ENCODE data around the gene SEMA4D.
"Not testable (repeated sequence)": the region's sequence is repeated elsewhere in the genome, so short reads cannot be mapped to it uniquely, and the experiment has no call there.

SEMA4D gene

DNA sequence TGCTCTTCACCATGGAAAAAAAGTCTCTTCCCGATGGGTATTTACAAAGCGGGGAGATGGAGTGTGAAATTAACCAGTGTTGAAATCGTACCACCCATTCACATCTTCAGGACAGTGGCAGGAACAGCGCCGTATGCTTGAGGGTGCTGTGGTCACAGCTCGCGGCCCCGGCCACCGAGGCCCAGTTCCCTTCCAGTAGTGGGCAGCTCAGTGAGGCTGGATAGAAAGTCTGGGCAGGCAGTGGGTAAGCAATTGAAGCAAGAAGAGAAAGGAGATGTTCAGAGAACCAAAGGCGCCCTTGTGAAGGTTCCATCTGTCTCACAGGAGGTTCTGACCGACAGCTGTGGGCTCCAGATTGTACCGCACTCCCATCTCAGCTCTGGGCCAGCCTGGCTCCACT, 120.5 kb downstream of the SEMA4D start:
- no peak overlapping the region for H3K27ac ChIP-seq
- TF ChIP-seq, protein P1, sequence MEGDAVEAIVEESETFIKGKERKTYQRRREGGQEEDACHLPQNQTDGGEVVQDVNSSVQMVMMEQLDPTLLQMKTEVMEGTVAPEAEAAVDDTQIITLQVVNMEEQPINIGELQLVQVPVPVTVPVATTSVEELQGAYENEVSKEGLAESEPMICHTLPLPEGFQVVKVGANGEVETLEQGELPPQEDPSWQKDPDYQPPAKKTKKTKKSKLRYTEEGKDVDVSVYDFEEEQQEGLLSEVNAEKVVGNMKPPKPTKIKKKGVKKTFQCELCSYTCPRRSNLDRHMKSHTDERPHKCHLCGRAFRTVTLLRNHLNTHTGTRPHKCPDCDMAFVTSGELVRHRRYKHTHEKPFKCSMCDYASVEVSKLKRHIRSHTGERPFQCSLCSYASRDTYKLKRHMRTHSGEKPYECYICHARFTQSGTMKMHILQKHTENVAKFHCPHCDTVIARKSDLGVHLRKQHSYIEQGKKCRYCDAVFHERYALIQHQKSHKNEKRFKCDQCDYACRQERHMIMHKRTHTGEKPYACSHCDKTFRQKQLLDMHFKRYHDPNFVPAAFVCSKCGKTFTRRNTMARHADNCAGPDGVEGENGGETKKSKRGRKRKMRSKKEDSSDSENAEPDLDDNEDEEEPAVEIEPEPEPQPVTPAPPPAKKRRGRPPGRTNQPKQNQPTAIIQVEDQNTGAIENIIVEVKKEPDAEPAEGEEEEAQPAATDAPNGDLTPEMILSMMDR (IDR thresholded peaks at IDR 0.05): no peak
- TF ChIP-seq ZFX (IDR thresholded peaks at IDR 0.05; ENCODE audit: borderline replicate concordance): no peak

DNA sequence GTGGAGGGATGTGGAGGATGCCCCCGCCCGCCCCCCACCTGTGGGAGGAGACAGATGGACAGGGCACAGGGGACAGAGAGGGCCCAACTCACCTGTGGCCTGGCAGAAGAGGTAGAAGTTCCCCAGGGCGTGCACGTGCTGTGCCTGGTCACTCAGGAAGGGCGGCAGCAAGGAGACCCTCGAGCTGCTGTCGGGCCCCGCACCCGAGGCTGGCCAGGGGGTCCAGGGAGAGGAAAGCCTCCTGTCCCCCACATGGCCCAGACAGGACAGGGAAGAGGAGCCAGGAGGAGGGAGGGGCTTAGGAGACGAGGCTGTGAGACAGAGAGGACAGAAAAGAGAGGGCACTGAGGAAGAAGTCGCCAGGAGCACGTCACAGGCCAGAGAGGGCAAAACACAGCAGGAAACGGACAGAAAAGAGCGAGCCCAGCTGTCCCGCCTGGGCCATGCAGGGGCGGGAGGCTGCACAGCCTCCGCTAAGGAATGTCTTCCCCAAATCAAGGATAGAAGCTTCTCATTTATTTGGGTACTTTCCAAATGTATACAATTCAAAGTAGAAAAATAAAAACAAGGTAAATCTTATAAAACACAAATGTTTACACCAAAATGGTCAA, 121.1 kb downstream of the SEMA4D start:
- H3K27ac ChIP-seq: no peak overlapping the region
- no peak for TF ChIP-seq ZFX (IDR thresholded peaks at IDR 0.05; ENCODE audit: borderline replicate concordance)
- TF ChIP-seq, protein P1 (IDR thresholded peaks at IDR 0.05): no peak

DNA sequence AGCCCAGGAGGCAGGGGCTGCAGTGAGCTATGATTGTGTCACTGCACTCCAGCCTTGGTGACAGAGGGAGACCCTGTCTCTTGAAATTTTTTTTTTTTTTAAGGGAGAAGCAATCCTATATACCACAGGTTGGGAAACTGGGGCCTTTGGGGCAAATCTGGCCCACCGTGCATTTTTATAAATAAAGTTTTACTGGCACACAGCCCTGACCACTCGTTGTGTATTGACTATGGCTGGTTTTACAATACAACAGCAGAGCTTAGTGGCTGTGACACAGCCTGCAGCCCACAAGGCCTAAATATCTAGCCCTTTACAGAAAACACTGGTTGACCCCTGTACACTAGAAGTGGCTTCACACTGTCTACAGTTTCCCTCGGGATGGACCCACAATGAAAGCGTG, 121.6 kb downstream of the SEMA4D start:
- TF ChIP-seq ZFX (IDR thresholded peaks at IDR 0.05; ENCODE audit: borderline replicate concordance): no peak
- TF ChIP-seq, protein P1 (IDR thresholded peaks at IDR 0.05): no peak
- H3K27ac ChIP-seq: no peak overlapping the region

DNA sequence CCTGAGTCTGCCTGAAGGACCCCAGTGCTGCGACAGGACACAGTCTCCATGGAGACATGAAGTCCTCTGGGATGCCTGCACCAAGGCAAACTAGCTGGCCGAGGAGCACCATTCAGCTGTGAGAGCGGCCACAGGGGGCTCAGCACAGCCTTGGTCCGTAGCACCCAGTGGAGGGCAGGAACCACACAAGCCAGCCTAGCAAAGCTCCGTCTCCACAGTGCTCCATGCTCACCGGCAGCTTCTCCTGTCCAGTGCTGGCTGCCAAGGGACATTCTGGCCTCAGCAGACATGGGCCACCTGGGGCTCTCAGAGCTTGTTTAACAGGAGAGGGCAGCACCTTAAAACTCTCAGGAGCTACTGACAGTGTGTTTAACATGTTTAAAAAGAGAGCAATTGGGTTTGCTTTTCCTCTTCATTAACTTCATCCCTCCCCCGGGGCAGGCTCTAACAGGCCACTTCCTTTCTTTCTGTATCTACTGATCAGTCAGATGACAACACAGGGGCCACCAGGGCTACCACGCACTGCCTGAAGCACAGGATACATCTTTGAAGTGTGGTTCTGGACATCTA, 122.6 kb downstream of the SEMA4D start:
- TF ChIP-seq, protein P1 (IDR thresholded peaks at IDR 0.05): no peak
- TF ChIP-seq ZFX (IDR thresholded peaks at IDR 0.05; ENCODE audit: borderline replicate concordance): no peak
- no peak overlapping the region for H3K27ac ChIP-seq

DNA sequence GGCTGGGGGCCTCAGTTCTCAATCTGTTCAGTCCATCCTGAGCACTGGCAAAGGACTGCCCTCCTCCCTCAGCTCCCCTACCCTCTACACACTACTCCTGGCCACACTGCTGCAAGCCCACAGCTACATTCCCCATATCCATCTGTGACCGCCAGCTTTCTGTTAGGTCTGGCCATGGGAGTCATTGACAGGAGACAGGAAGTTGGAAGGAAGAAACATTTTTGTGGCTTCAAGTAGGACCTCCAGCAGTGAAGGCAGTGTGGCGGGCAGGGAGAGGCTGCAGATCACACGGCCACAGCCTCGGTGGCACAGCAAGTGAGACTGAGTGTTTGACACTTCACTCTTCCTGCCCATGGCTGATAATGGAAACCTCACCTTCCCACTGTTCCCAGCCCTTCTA, 123.7 kb downstream of the SEMA4D start:
- no peak overlapping the region for H3K27ac ChIP-seq
- TF ChIP-seq, protein P1 (IDR thresholded peaks at IDR 0.05): no peak
- TF ChIP-seq ZFX (IDR thresholded peaks at IDR 0.05; ENCODE audit: borderline replicate concordance): no peak

DNA sequence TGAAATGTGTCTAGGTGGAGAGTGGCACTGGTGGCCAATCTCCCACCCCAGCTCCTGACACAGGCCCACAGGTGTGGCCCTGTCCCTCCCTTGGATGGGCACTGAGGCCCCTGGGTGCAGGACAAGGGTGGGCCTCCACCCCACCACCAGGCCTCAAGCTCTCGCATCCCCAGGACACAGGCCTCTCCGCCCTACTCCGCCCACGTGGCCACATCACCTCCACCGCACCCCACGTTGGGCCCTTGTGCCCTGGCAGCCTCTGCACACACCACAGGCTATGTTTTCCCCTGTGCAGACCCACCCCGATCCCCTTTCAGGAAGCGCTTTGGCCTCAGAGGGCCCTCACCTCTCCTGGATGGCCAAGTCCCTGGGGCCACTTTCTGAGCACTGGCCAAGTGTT, 124.9 kb downstream of the SEMA4D start:
- TF ChIP-seq, protein P1 (IDR thresholded peaks at IDR 0.05): no peak
- TF ChIP-seq ZFX (IDR thresholded peaks at IDR 0.05; ENCODE audit: borderline replicate concordance): no peak
- H3K27ac ChIP-seq: no peak overlapping the region

DNA sequence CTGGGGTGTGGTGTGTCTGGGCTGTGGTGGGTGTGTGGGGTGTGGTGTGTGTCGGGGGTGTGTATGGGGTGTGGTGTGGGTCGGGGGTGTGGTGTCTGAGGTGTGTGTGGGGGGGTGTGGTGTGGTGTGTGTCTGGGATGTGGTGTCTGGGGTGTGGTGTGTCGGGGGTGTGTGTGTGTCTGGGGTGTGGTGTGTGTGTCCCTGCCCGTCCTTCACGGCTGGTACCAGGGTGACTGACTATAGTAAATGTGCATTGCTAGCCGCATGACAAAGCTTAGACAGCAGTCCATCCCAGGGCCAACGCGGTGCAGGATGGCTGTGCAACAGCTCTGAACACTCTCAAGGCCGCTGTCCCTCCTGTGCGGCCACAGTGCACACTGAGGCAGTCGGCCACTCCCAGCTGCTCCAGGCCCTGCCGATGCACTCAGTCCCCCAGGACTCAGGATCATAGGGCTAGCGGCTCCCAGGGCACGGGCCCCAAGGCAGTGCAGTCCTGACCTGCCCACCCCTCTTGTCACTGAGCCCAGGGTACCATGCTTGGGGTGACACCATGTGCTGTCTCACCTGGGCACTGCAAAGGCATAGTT, 125.6 kb downstream of the SEMA4D start:
- no peak overlapping the region for H3K27ac ChIP-seq
- TF ChIP-seq ZFX (IDR thresholded peaks at IDR 0.05; ENCODE audit: borderline replicate concordance): no peak
- TF ChIP-seq, protein P1 (IDR thresholded peaks at IDR 0.05): no peak

DNA sequence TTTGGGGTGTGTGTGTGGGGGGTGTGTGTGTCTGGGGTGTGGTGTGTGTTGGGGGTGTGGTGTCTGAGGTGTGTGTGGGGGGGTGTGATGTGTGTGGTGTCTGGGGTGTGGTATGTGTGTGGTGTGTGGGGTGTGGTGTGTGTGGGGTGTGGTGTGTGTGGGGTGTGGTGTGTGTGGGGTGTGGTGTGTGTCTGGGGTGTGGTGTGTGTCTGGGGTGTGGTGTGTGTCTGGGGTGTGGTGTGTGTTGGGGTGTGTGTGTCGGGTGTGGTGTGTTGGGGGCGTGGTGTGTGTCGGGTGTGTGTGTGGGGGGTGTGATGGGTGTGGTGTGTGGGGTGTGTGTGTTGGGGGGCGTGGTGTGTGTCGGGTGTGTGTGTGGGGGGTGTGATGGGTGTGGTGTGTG, 126.1 kb downstream of the SEMA4D start:
- not testable (repeated sequence) for H3K27ac ChIP-seq
